ENCODE results near the gene PNPT1.

PNPT1 gene

DNA sequence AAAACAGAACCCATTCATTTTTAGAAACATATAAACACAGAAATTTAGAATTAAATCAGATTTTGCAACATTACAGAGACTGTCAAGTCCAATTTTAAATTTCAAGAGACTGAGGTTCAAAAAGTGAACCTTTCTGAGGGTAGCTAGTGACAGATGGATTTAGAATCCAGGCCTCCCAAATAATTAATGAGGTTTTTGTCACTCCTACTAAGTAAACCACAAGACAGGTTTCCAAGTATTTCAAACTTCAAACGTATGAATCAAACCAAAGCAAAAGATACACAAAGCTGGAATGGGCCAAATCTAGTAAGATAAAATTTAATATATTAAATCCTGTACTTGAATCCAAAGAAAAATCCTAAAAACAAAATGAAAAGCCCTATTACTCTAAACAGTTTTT lies 101.5 kb downstream of the PNPT1 start:
- DNase-seq: no peak

DNA sequence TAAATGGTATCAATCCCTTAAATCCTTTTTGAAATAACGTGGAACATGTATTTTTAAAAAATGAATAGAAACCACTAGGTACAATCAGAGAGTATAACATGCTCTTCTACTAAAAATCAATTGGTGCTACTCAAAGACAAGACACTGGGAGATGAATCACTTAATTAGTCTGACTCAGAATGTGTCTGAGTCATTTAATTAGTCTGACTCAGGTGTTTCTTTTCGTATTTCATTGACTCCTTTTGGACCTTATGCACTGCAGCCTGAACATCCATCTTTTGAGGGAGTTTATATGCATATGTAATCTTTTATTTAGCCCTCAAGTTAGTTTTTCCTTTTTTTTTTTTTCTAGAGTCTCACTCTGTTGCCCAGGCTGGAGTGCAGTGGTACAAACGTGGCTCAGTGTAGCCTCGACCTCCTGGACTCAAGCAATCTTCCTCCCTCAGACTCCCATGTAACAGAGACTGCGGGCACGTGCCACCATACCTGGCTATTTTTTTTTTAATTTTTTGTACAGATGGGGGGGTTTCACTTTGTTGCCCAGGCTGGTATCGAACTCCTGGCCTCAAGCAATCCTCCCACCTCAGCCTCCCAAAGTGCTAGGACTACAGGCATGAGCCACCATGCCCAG lies 102.7 kb downstream of the PNPT1 start:
- no peak for DNase-seq

DNA sequence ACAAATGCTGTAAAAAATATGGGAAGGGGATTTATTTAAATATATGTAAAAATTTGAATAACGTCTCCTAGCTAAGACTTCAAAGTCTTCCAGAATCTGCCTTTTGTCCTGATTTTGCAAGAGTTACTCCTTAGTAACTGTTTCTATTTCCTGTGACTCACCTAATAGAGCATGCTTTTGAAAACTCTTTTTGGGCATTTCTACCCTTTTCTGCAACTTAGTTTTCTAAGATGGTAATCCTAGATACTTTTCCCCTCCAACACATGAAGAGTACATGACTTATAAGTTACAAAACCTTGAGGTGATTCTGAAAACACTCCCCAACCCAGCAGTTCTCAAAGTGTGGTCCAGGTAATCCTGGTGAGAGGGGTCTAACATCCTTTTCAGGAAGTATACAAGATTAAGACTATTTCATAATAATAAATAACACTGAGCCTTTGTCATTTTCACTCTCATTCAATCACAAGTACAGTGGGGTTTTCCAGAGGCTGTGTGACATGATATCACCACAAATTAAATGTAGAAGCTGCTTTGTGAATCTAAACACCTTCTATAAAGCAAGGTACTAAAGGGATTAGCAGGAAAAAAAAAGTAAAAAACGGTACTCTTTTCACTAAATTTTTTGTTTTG lies 108.1 kb downstream of the PNPT1 start:
- no peak for DNase-seq
